ENCODE data around the gene ZNF500. TPM values are rescaled to one million over a fixed set of nuclear protein-coding genes. Genes with fewer than 3 reads are reported as not detected.
A peak's percentile ranks its signal among the peaks of the same experiment; 100 is the strongest.

Gene ZNF500
- total RNA-seq, 1 experiment from 2014 or later: 23.6 TPM

- Mint-ChIP-seq H3K36me3 (ENCODE audit: insufficient read depth, unreplicated experiment) (peaks cover 41% of the 10 kb centered on the region), H3K27me3 (ENCODE audit: unreplicated experiment) (peaks cover 19% of the 10 kb centered on the region), H3K4me1 (ENCODE audit: low read depth, unreplicated experiment) (peaks cover 10% of the 10 kb centered on the region), H3K9me3 (ENCODE audit: low read depth, unreplicated experiment) (no peaks in the 10 kb centered on the region), H3K27ac (ENCODE audit: unreplicated experiment) (no peak overlapping the region), H3K4me3 (ENCODE audit: low read depth, unreplicated experiment) (no peak overlapping the region)
- no TSS peak for BruUV-seq (replicated peaks)
- no peak for DNase-seq
- CTCF ChIA-PET: interaction anchor here (0.6 kb wide), 1 partner anchor 59 kb away, joined by 3 read pairs; no protein-coding TSS in a partner anchor
- intact Hi-C loops (cut with micrococcal nuclease; ENCODE audit: unreplicated experiment): no loop called here
- TF ChIP-seq CTCF (IDR thresholded peaks at IDR 0.05; ENCODE audit: unreplicated experiment): no peak
Measured at GRCh38 chr16:4746991-4747574, 19.9 kb downstream of the ZNF500 start.

GRCh38 chr16:4746215-4746614, 20.7 kb downstream of the ZNF500 start:
- Mint-ChIP-seq H3K27ac (ENCODE audit: unreplicated experiment) (no peak overlapping the region), H3K9me3 (ENCODE audit: low read depth, unreplicated experiment) (no peaks in the 10 kb centered on the region), H3K4me3 (ENCODE audit: low read depth, unreplicated experiment) (no peak overlapping the region), H3K4me1 (ENCODE audit: low read depth, unreplicated experiment) (peaks cover 10% of the 10 kb centered on the region), H3K27me3 (ENCODE audit: unreplicated experiment) (peaks cover 21% of the 10 kb centered on the region), H3K36me3 (ENCODE audit: insufficient read depth, unreplicated experiment) (peaks cover 35% of the 10 kb centered on the region)
- no TSS peak for BruUV-seq (replicated peaks)
- TF ChIP-seq CTCF (IDR thresholded peaks at IDR 0.05; ENCODE audit: unreplicated experiment): no peak
- intact Hi-C loops (cut with micrococcal nuclease; ENCODE audit: unreplicated experiment): no loop called here
- DNase-seq: no peak
- CTCF ChIA-PET: no interaction called here

GRCh38 chr16:4745274-4745569, 21.7 kb downstream of the ZNF500 start:
- CTCF ChIA-PET: no interaction called here
- intact Hi-C loops (cut with micrococcal nuclease; ENCODE audit: unreplicated experiment): no loop called here
- Mint-ChIP-seq H3K27me3 (ENCODE audit: unreplicated experiment) (peaks cover 21% of the 10 kb centered on the region), H3K36me3 (ENCODE audit: insufficient read depth, unreplicated experiment) (peaks cover 25% of the 10 kb centered on the region), H3K27ac (ENCODE audit: unreplicated experiment) (no peak overlapping the region), H3K4me1 (ENCODE audit: low read depth, unreplicated experiment) (peaks cover 10% of the 10 kb centered on the region), H3K9me3 (ENCODE audit: low read depth, unreplicated experiment) (no peaks in the 10 kb centered on the region), H3K4me3 (ENCODE audit: low read depth, unreplicated experiment) (no peak overlapping the region)
- BruUV-seq (replicated peaks): TSS peak; percentile 12
- DNase-seq: no peak
- TF ChIP-seq CTCF (IDR thresholded peaks at IDR 0.05; ENCODE audit: unreplicated experiment): no peak

- Mint-ChIP-seq H3K27me3 (ENCODE audit: unreplicated experiment) (peaks cover 21% of the 10 kb centered on the region), H3K9me3 (ENCODE audit: low read depth, unreplicated experiment) (no peaks in the 10 kb centered on the region), H3K36me3 (ENCODE audit: insufficient read depth, unreplicated experiment) (peaks cover 24% of the 10 kb centered on the region), H3K4me3 (ENCODE audit: low read depth, unreplicated experiment) (no peak overlapping the region), H3K4me1 (ENCODE audit: low read depth, unreplicated experiment) (peaks cover 10% of the 10 kb centered on the region), H3K27ac (ENCODE audit: unreplicated experiment) (no peak overlapping the region)
- no peak for TF ChIP-seq CTCF (IDR thresholded peaks at IDR 0.05; ENCODE audit: unreplicated experiment)
- no peak for DNase-seq
- CTCF ChIA-PET: no interaction called here
- intact Hi-C loops (cut with micrococcal nuclease; ENCODE audit: unreplicated experiment): no loop called here
- BruUV-seq (replicated peaks): no TSS peak
Measured at GRCh38 chr16:4744555-4745273, 22.2 kb downstream of the ZNF500 start.
